AG09319 (cell line): ENCODE measurements around the gene EVX1.

Experiments used
- DNase-seq: peaks from one replicate; pipeline ENCODE4 v3.0.0-alpha.2; 2010; ENCODE audit warnings: low read depth; ENCODE audit errors: extremely low read depth
- TF ChIP-seq, protein P1 (sequence below): IDR thresholded peaks from 2 replicates; pipeline ENCODE4 v1.5.1; 2011; ENCODE audit warnings: low read depth, mild to moderate bottlenecking, inconsistent platforms, low read length, moderate library complexity

EVX1 gene

DNA sequence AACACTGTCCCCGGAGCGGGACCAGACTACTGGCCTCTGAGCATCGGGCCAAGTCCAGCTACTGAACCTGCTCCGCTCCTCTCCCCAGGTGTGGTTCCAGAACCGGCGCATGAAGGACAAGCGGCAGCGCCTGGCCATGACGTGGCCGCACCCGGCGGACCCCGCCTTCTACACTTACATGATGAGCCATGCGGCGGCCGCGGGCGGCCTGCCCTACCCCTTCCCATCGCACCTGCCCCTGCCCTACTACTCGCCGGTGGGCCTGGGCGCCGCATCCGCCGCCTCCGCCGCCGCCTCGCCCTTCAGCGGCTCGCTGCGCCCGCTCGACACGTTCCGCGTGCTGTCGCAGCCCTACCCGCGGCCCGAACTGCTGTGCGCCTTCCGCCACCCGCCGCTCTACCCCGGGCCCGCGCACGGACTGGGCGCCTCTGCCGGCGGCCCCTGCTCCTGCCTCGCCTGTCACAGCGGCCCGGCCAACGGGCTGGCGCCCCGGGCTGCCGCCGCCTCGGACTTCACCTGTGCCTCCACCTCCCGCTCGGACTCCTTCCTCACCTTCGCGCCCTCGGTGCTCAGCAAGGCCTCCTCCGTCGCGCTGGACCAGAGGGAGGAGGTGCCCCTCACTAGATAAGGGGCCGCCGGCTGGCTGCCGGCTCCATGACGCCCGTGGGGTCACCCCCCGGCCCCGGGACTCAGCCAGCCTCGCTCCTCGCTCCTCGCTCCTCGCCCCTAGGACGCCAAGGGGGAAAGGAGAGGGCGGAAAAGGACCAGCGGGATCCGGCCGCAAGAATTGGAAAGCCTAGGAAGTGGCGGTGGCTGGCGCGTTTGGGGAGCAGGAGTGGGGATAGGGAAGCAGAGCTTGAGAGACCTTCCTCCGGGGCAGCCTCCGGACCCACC is 3.4 kb downstream of the EVX1 start:
- TF ChIP-seq, protein P1, sequence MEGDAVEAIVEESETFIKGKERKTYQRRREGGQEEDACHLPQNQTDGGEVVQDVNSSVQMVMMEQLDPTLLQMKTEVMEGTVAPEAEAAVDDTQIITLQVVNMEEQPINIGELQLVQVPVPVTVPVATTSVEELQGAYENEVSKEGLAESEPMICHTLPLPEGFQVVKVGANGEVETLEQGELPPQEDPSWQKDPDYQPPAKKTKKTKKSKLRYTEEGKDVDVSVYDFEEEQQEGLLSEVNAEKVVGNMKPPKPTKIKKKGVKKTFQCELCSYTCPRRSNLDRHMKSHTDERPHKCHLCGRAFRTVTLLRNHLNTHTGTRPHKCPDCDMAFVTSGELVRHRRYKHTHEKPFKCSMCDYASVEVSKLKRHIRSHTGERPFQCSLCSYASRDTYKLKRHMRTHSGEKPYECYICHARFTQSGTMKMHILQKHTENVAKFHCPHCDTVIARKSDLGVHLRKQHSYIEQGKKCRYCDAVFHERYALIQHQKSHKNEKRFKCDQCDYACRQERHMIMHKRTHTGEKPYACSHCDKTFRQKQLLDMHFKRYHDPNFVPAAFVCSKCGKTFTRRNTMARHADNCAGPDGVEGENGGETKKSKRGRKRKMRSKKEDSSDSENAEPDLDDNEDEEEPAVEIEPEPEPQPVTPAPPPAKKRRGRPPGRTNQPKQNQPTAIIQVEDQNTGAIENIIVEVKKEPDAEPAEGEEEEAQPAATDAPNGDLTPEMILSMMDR = no peak
- no peak for DNase-seq

DNA sequence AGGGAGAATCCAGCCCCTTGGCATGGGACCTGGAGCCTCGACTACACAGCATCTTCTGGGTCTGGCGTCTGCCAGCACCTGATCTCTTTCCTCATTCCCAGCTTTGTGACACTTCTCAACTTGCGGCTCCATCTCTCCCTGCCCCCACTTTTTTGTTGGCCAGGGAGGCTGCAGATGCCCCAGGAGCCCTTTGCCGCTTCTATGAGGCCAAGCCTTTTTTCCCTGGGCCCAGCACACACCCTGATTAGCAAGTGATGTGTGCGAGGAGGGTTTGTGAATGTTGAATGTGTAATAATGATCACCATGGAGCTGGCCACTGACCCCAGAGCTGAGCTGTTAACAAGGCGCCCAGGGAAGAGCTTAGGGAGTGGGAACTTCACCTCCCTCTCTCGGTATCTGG is 4.4 kb downstream of the EVX1 start:
- TF ChIP-seq, protein P1 = no peak
- DNase-seq = no peak

DNA sequence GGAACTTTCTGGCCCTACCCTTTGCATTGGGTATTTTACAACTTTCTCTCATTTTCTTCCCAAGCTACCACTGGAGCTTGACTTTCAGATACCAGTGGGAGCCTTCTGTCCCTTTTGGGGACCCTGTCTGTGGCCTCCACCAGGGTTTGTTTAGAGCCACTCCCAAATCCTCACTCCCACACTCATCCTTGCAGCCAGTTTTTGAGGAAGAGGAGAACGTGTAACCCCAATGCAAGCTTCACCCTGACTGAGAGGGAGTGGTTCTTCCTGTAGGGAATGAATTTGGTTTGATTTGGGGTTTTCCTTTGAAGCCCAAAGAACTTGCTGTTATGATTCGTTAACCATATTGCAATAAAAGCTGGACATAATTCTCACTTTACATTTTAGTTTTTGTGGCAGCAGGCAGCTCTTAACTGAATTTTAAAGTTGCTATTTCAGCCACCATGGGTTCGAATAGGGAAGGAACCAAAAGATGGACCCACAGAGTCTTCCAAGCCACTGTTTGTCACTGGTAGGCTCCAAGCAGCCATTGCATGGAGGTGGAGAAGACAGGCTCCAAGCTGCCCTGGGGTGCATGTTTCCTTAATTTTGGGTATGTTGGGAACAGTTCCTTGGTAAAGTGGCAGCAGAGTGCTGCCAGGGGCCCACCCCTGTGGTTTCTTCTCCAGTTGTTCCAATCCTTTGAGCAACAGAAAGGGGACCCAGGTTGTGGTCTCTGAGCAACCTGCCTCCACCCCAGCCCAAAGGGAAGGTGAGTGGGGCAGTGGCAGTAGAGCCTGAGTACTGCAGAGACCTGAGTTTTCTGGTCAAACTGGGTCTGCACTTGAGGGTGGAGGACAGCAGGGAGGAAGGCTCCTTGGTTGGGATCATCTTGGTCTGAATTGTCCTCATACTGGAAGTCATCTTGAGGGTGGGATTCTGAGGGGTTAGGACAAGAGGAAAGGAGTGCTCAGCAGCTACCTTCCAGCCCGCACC is 5.1 kb downstream of the EVX1 start:
- TF ChIP-seq, protein P1 = no peak
- no peak for DNase-seq

DNA sequence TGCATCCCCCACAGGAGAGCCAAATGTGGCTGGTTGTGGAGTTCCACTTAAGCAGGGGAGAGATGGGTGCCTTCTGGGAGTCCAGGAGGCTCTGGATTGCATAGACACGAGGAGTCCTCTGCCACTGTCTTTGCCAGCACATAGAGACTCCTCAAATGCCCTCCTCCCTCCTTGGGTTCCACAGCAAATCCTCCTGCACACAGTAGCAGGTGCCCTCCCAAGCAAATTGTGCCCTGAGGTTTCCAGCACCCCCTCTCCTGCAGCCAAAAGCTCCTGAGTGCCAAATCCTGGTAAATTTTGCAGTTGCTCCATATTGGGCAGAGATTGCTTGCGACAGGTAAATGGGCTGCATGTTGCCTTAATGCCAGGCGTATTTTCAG is 5.8 kb downstream of the EVX1 start:
- TF ChIP-seq, protein P1 = no peak
- no peak for DNase-seq

DNA sequence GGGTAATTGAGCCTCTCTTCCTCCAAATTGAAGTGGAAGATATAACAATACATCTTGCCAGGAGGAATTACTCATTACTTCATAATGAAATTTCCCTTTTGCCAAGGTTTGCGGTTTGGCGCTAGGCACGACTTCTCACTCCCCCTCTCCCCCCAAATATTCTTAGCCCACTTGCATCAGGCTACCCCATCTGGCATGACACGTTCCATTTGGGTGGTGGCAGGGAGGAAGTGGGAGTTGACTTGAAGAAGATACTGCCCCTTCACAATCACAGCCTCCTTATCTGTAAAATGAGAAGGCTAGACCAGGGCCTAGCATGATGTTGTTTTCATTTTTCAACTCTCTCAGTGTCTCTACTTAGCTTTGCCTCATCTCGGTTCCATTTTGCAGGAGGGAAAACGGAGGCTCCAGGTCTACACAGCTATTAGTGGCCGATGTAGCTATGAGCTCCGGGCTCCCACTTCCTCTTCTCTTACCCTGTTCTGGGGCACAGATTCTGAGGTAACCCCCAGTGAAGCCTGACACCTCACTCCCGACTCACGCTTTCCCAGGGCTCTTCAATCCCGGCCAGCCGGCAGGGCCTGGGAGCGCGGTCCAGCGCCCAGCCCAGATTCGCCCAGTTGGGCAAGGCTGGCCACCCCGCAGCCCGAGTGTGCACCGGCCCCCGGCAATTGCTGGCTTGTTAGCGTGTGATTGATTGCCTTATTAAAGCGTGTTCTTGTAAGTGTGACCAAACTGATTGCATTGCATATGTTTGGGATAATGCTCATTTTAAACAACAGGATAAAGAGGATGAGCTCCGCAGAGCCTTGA is 6.5 kb downstream of the EVX1 start:
- TF ChIP-seq, protein P1 = no peak
- DNase-seq = peak; percentile 64

DNA sequence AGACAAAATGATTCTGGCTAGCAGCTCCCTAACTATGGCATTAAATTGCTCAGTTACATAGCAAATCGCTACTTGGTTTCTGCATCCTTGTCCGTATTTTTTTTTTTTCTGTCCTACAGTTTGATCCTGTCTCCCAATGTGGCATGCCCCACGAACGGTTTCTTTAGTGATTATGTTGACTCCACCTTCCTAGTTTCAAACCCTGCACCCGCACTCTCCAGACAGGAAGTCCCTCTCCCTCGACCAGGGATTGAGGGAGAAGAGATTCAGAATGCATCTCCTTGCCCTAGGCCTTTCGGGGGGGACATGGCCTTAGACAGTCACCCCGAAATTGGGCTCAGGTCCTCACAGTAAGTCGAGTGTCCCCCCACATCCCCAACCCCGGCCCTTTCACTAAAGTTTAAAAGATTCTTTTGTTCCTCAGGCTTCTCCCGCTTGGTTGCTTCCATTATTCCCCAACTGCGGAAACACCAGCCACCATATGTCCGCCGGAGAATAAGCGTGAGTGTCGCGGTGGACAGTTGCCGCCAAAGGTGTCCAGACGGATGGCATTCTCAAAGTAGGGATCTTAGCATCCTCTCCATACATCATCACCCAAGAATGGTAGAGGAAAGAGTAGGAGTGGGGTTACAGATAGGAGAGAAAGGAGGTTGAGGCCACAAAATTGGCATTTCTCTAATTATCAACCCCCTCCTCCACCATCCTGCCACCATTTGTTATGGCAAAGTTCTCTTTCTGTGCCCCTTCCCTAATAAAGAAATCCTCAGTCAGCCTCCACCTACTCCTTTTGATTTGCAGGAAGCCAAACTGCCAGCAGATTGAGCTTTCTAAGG is 7.3 kb downstream of the EVX1 start:
- TF ChIP-seq, protein P1 = no peak
- no peak for DNase-seq
